Measurements from ENCODE around the gene DLG2.

DNA sequence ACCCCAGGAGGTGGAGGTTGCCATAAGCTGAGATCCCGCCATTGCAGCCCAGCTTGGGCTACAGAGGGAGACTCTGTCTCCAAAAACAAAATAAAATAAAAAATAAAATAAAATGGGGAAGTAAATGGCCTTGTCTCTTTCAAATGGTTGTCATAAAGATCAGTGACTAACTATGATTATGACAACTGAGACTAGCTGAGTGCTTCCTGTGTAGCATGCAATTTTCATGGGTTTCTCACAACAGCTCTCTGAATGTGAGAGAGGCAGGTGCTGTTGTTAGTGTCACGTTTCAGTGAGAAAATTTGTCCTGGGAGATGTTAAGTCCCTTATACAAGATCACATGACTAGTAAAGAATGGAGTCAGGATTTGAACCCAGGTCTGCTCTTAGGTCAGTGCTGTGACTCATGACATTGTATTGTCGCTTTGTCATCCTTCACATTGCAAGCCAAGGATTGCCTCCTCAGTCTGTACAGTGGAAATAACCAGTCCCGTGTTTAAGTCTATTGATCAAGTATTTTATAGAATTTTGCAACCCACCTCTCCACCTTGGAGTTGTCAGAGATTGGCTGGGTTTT lies 2177.7 kb downstream of the DLG2 start:
- TF ChIP-seq, protein P1, sequence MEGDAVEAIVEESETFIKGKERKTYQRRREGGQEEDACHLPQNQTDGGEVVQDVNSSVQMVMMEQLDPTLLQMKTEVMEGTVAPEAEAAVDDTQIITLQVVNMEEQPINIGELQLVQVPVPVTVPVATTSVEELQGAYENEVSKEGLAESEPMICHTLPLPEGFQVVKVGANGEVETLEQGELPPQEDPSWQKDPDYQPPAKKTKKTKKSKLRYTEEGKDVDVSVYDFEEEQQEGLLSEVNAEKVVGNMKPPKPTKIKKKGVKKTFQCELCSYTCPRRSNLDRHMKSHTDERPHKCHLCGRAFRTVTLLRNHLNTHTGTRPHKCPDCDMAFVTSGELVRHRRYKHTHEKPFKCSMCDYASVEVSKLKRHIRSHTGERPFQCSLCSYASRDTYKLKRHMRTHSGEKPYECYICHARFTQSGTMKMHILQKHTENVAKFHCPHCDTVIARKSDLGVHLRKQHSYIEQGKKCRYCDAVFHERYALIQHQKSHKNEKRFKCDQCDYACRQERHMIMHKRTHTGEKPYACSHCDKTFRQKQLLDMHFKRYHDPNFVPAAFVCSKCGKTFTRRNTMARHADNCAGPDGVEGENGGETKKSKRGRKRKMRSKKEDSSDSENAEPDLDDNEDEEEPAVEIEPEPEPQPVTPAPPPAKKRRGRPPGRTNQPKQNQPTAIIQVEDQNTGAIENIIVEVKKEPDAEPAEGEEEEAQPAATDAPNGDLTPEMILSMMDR (IDR thresholded peaks at IDR 0.05) = no peak
- TF ChIP-seq POLR2A (IDR thresholded peaks at IDR 0.05; ENCODE audit: low read depth) (no peak), POLR2AphosphoS5 (IDR thresholded peaks at IDR 0.05) (no peak)
